Mononuclear cell (primary cell): ENCODE measurements around the gene DACH1. TPM values are rescaled to one million over a fixed set of nuclear protein-coding genes. Genes with fewer than 3 reads are reported as not detected.
"Not testable (repeated sequence)": the region's sequence is repeated elsewhere in the genome, so short reads cannot be mapped to it uniquely, and the experiment has no call there.

Experiments
- H3K27me3 ChIP-seq: 2 replicates; pipeline ENCODE4 v1.6.0; 2011; ENCODE audit warnings: low read length, control low read depth; ENCODE audit not compliant: insufficient read depth
- H3K4me1 ChIP-seq: 2 replicates; pipeline ENCODE4 v1.5.1; 2011; ENCODE audit warnings: mild to moderate bottlenecking, low read length, control low read depth; ENCODE audit not compliant: insufficient read depth
- H3K4me3 ChIP-seq: 2 replicates; pipeline ENCODE4 v1.5.1; 2011; ENCODE audit warnings: mild to moderate bottlenecking, low read length, moderate library complexity
- H3K9me3 ChIP-seq: 2 replicates; pipeline ENCODE4 v1.5.1; 2011; ENCODE audit warnings: low read depth, mild to moderate bottlenecking, control low read depth, low read length
- total RNA-seq: library from RNA; depleted of rRNA; stranded (reverse); fragments of >200 nt; gene quantifications from one replicate; pipeline ENCODE4 v1.2.3, GENCODE V29; 2012

The DACH1 gene
- total RNA-seq = 0.42 TPM

DNA sequence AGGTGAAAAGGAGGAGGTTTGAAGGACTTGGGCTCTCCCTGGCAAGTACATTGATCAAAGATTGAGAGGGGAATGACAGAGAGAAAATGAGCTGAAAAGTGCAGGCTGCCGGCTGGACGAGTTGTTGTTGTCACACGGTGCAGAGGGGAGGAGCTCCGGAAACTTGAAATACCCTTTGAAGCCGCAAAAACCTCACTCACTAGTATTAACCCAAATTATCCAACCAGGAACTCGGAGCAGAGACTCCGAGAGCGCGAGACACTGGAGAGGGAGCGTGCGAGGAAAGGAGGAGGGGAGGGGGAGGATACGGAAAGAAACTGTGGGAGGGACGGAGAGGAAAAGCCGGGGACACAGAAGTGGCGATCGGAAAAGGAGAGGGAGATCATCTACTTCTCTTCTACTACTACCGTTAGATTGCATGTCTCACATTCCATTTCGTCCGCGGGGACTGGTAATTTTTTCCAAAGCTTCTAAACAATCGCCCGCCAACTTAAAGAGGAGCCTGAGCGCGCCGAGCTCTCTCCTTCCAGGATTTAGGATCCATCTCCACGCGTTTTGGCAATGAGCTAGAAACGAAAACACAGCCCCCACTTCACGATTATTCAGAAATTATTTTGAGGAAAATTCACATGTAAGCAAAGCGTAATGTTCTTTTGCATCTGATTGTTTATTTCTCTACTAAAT is at the start of gene DACH1:
TSS of gene DACH1 (minus strand) at position 74 of the 684 bp plus-strand sequence.
- peaks cover 4% of the 10 kb centered on the region for H3K4me1 ChIP-seq
- H3K4me3 ChIP-seq = peak within 1 kb of the TSS; percentile 51
- peaks cover 17% of the 10 kb centered on the region for H3K27me3 ChIP-seq
- no peaks in the 10 kb centered on the region for H3K9me3 ChIP-seq

DNA sequence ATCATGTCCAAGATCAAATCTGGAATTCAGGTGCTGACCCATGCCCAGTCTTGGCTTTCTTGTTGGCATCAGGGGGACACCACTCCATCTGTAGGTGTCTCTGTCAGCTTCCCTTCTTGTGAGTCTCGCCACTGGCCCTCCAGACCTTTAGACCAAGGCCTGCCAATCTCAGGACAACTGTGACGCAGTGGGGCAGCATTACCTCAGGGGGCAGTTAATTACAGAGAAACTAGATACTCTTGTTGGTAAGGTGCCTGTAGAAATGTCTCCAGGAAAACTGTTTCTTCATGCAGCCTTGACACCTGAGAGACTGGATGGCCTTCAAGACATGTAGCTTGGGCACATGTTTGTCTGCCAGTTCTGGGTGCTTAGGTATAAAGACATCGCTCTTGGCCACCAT is 46.7 kb upstream of the DACH1 start:
- Histone ChIP-seq H3K9me3 (no peaks in the 10 kb centered on the region), H3K4me1 (no peaks in the 10 kb centered on the region), H3K27me3 (no peaks in the 10 kb centered on the region), H3K4me3 (no peak overlapping the region)

GRCh38 chr13:71912524-71912923 is 45.5 kb upstream of the DACH1 start:
- Histone ChIP-seq H3K27me3 (no peaks in the 10 kb centered on the region), H3K4me3 (no peak overlapping the region), H3K9me3 (no peaks in the 10 kb centered on the region), H3K4me1 (no peaks in the 10 kb centered on the region)

GRCh38 chr13:71906448-71906847 is 39.4 kb upstream of the DACH1 start:
- H3K9me3 ChIP-seq = no peaks in the 10 kb centered on the region
- no peak overlapping the region for H3K4me3 ChIP-seq
- H3K4me1 ChIP-seq = no peaks in the 10 kb centered on the region
- no peaks in the 10 kb centered on the region for H3K27me3 ChIP-seq

DNA sequence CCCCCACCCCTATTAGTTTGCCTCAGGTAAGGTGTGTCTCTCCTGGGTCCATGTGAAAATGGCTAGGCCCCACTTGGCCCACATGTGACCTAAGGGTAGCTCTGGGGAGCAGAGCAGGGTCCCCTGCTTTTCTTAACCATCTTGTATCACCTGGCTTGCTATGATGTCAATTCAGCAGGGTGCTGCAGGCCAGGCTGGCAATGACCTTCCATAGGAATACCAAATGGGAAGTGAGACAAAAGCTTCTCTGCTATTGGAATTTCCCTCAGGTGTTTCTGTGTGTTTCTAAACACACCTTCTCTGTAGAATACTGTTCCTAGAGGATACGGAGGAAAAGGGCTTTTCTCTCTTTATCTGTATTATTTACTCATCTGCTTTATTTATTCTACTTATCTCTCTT is 35.7 kb upstream of the DACH1 start:
- Histone ChIP-seq H3K4me3 (no peak overlapping the region), H3K27me3 (no peaks in the 10 kb centered on the region), H3K9me3 (no peaks in the 10 kb centered on the region), H3K4me1 (no peaks in the 10 kb centered on the region)

- not testable (repeated sequence) for H3K9me3 ChIP-seq, H3K4me1 ChIP-seq, H3K4me3 ChIP-seq, H3K27me3 ChIP-seq
Observed at GRCh38 chr13:71893506-71893905, 26.5 kb upstream of the DACH1 start.

DNA sequence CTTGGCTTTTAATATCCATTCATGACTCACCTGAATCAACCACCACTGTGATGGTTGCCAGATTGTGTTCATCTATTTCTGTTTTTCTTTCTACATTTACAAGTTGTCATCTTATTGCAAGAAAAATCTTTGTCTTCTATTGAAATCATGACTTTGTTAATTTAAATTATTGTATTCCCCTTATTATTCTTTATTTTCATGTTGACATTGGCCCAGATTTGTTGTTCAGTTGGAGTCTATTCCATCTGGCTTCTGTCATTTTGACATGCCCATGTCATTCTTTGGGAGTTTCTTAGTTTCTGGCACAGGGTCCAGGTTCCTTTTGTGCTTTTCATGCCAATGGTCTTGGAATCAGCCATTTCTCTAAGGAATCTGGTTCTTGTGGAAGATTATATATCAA is 19.9 kb upstream of the DACH1 start:
- Histone ChIP-seq H3K4me1 (no peaks in the 10 kb centered on the region), H3K27me3 (no peaks in the 10 kb centered on the region), H3K9me3 (no peaks in the 10 kb centered on the region), H3K4me3 (no peak overlapping the region)

GRCh38 chr13:71882120-71882519 is 15.1 kb upstream of the DACH1 start:
- H3K9me3 ChIP-seq = no peaks in the 10 kb centered on the region
- H3K4me1 ChIP-seq = peaks cover 3% of the 10 kb centered on the region
- H3K4me3 ChIP-seq = no peak overlapping the region
- H3K27me3 ChIP-seq = no peaks in the 10 kb centered on the region

DNA sequence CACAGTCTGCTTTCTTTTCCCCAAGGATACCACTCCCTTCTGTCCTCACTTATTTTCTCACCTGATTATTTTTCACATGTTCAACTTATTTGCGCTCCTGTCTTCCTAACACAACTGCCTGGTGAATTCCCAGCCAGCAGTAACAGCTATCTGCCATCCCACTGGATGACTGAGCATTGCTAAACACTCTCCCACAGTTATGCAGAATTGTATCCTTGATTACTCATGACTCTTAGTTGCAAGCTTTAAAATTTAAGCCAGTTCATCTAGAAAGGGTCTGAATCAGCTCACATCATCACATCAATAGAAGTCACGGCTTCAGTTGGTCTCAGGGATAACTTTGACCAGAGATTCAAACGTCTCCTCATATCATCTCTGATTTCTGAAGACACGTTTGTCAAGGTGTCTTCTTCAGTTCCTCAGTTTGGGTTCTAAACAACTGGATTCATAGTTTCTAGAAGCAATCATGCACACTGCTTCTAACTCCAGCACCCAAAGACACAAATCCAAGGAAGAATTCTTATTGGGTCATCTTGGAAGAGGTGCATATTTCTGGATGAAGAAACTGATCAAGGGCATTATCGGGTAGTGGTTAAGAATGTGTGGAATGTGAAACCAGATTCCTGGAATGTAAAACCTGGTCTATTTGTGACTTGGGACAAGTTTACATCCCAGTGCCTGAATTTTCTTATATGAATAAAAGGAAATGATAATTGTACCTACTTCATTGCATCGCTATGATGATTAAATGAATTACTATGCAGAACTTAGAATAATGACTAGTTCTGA is 13.9 kb upstream of the DACH1 start:
- Histone ChIP-seq H3K9me3 (no peaks in the 10 kb centered on the region), H3K4me3 (no peak overlapping the region), H3K4me1 (peaks cover 3% of the 10 kb centered on the region), H3K27me3 (no peaks in the 10 kb centered on the region)

GRCh38 chr13:71879808-71880344 is 12.9 kb upstream of the DACH1 start:
- no peaks in the 10 kb centered on the region for H3K9me3 ChIP-seq
- H3K4me3 ChIP-seq = no peak overlapping the region
- H3K27me3 ChIP-seq = no peaks in the 10 kb centered on the region
- H3K4me1 ChIP-seq = peaks cover 3% of the 10 kb centered on the region

DNA sequence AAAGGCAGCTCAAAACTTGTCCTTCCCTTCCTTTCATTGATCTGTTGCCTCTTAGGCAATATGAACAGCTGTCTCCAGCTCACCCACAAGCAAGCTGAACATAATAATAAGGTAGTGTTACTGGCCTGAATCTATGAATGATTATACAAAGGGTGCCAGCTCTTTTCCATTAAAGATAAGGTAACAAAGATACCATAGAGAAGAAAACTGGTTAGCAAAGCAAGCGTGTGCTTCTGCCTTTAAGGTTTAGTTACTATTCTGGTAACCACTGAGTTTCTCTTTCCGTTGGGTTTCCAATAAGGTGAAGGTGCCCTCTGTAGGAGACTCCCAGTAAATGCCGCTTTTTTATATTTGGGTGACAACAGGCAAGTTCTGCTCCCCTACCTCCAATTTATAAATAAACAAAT is 12.1 kb upstream of the DACH1 start:
- Histone ChIP-seq H3K4me1 (peaks cover 3% of the 10 kb centered on the region), H3K9me3 (no peaks in the 10 kb centered on the region), H3K27me3 (no peaks in the 10 kb centered on the region), H3K4me3 (no peak overlapping the region)

- no peaks in the 10 kb centered on the region for H3K9me3 ChIP-seq
- H3K27me3 ChIP-seq = no peaks in the 10 kb centered on the region
- peaks cover 3% of the 10 kb centered on the region for H3K4me1 ChIP-seq
- no peak overlapping the region for H3K4me3 ChIP-seq
Observed at GRCh38 chr13:71877256-71877653, 10.3 kb upstream of the DACH1 start.

GRCh38 chr13:71876648-71877255 is 9.7 kb upstream of the DACH1 start:
- no peak overlapping the region for H3K4me3 ChIP-seq
- H3K27me3 ChIP-seq = no peaks in the 10 kb centered on the region
- peaks cover 3% of the 10 kb centered on the region for H3K4me1 ChIP-seq
- no peaks in the 10 kb centered on the region for H3K9me3 ChIP-seq

- Histone ChIP-seq H3K9me3 (no peaks in the 10 kb centered on the region), H3K4me1 (peaks cover 3% of the 10 kb centered on the region), H3K27me3 (no peaks in the 10 kb centered on the region), H3K4me3 (no peak overlapping the region)
Observed at GRCh38 chr13:71875823-71876222, 8.8 kb upstream of the DACH1 start.

DNA sequence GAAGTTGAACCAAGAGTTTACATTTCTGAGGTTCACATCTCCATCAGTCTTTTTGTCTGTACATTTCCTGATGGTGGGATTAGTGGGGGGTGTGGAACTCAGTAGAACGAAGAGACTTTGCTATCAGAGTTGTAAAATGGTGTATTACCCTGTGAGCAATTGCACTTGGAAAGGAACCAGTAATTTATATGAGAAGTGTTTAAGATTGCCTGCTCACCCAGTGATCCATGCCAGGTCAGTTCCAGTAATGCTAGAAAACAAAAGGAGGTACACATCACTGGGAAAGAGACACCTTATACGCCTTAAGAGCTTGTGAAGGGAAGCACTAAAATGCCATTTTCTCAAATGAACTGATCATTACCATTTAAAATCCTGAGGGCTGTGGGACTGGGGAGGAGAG is 7.5 kb upstream of the DACH1 start:
- Histone ChIP-seq H3K27me3 (no peaks in the 10 kb centered on the region), H3K4me1 (peaks cover 3% of the 10 kb centered on the region), H3K4me3 (no peak overlapping the region), H3K9me3 (no peaks in the 10 kb centered on the region)
